Testis (tissue), 5 donors: ENCODE results near the gene PIGZ. TPM values are rescaled to one million over a fixed set of nuclear protein-coding genes. Genes with fewer than 3 reads are reported as not detected.

Experiments
- DNase-seq: peaks from one replicate; pipeline ENCODE4 v3.0.0-alpha.2; 2019
- H3K27ac ChIP-seq, 2 donors: fragments of 200-600 bp; sonication (generic); one replicate each; pipeline ENCODE4 v1.5.1; 2019
- H3K27me3 ChIP-seq: fragments of 200-600 bp; sonication (generic); one replicate; pipeline ENCODE4 v1.5.1; 2019
- H3K36me3 ChIP-seq: fragments of 200-600 bp; sonication (generic); one replicate; pipeline ENCODE4 v1.5.1; 2017; ENCODE audit warnings: low read depth; ENCODE audit errors: missing control alignments
- H3K4me1 ChIP-seq: fragments of 200-600 bp; sonication (generic); one replicate; pipeline ENCODE4 v1.5.1; 2019
- H3K4me3 ChIP-seq, 2 donors: fragments of 200-600 bp; sonication (generic); one replicate each; pipeline ENCODE4 v1.5.1; 2017 to 2019
- H3K9me3 ChIP-seq: fragments of 200-600 bp; sonication (generic); one replicate; pipeline ENCODE4 v1.5.1; 2017
- POLR2A ChIP-seq: fragments of 450-650 bp; IDR thresholded peaks from one replicate; pipeline ENCODE4 v1.6.1; 2017; ENCODE audit warnings: antibody characterized with exemption, mild to moderate bottlenecking, moderate library complexity
- WGBS, 2 donors: methylation state at CpG; one replicate each; pipeline ENCODE4 v1.1.5; 2018; 5-methylcytosine and 5-hydroxymethylcytosine counted together
- intact Hi-C: fragments of 100-400 bp; cut with DNase I; formaldehyde crosslinking; loops from one replicate; pipeline ENCODE4 v1.15.1; 2023; ENCODE audit warnings: low total_unique reads
- long read RNA-seq, 2 donors: transcript quantifications; one replicate each; lab custom pipeline, GENCODE V29; 2026
- polyA plus RNA-seq: library from polyadenylated mRNA; stranded (reverse); fragments of 350-450 nt; fragmentation: Illumina TruSeq; extraction: RNeasy Lipid Tissue Mini Kit (QIAGEN cat#74804); gene quantifications from one replicate; pipeline ENCODE4 v1.2.3, GENCODE V29; 2014; ENCODE audit warnings: low read depth, low replicate concordance; ENCODE audit not compliant: insufficient read depth
- total RNA-seq, 2 donors: library from RNA; depleted of rRNA; stranded (reverse); fragments of >200 nt; gene quantifications; one replicate each; pipeline ENCODE4 v1.2.3, GENCODE V29; 2016
- TF ChIP-seq, protein P1 (sequence below), 3 experiments: fragments of 450-650 bp in 2 of 3; fragments of 200-600 bp in 1 of 3; sonication (generic) in 1 of 3; IDR thresholded peaks; one replicate each; pipeline ENCODE4 v1.5.1; 2016 to 2019; ENCODE audit warnings: antibody characterized with exemption in 3 of 3, mild to moderate bottlenecking in 2 of 3, moderate library complexity in 1 of 3

Gene PIGZ, protein sequence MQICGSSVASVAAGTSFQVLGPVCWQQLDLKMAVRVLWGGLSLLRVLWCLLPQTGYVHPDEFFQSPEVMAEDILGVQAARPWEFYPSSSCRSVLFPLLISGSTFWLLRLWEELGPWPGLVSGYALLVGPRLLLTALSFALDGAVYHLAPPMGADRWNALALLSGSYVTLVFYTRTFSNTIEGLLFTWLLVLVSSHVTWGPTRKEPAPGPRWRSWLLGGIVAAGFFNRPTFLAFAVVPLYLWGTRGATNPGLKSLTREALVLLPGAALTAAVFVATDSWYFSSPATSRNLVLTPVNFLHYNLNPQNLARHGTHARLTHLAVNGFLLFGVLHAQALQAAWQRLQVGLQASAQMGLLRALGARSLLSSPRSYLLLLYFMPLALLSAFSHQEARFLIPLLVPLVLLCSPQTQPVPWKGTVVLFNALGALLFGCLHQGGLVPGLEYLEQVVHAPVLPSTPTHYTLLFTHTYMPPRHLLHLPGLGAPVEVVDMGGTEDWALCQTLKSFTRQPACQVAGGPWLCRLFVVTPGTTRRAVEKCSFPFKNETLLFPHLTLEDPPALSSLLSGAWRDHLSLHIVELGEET
- total RNA-seq (1 to 10 TPM; 3.9 to 4.5 TPM), polyA plus RNA-seq (3.0 TPM)
- long read RNA-seq, donor 1, partial matches to known transcripts: 0 of 1 reads
- long read RNA-seq, donor 1, other reads (novel, unspliced or antisense): 0 of 1 reads
- long read RNA-seq, donor 2: 0 reads

GRCh38 chr3:196968233-196969133 lies at the start of gene PIGZ:
PIGZ (minus strand) TSS chr3:196968833; CDS start chr3:196952031, 16,802 bp downstream.
- peak within 1 kb of the TSS; percentile 61 to 69 for H3K4me3 ChIP-seq
- DNase-seq: no peak
- no peaks in the 10 kb centered on the region for H3K27me3 ChIP-seq
- peaks cover 6% of the 10 kb centered on the region for H3K4me1 ChIP-seq
- intact Hi-C loops: no loop called here
- peak within 1 kb of the TSS in 1 of 2 donors; percentile 67 for H3K27ac ChIP-seq
- no peaks in the 10 kb centered on the region for H3K9me3 ChIP-seq
- no peaks in the 10 kb centered on the region for H3K36me3 ChIP-seq
- TF ChIP-seq, protein P1, sequence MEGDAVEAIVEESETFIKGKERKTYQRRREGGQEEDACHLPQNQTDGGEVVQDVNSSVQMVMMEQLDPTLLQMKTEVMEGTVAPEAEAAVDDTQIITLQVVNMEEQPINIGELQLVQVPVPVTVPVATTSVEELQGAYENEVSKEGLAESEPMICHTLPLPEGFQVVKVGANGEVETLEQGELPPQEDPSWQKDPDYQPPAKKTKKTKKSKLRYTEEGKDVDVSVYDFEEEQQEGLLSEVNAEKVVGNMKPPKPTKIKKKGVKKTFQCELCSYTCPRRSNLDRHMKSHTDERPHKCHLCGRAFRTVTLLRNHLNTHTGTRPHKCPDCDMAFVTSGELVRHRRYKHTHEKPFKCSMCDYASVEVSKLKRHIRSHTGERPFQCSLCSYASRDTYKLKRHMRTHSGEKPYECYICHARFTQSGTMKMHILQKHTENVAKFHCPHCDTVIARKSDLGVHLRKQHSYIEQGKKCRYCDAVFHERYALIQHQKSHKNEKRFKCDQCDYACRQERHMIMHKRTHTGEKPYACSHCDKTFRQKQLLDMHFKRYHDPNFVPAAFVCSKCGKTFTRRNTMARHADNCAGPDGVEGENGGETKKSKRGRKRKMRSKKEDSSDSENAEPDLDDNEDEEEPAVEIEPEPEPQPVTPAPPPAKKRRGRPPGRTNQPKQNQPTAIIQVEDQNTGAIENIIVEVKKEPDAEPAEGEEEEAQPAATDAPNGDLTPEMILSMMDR (IDR thresholded peaks at IDR 0.05): no peak
- no peak for TF ChIP-seq POLR2A
- WGBS, 2 donors: 2% methylated on average over 81 of the region's 98 CpGs; no CpG with 5 or more reads in 1 of the 2 donors

DNA sequence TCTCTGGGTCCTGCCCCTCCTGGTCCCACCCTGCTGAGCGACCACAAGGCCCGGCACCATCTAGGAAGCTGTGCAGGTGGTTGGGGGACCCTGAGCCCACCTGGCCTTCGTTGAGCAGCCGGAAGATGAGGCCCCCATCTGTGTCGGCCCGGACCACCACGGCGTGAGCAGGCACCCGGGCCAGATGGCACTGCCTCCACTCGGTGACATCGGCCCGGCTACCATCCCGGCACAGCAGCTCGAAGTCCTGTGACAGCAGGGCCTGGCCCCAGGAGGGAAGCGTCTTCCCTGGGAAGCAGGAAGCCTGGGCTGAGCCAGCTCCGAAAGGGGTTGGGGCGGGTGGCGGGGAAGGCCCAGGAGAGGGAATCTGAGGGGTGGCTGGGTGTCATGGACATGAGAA lies 48.4 kb upstream of the PIGZ start:
- Histone ChIP-seq H3K27ac (no peak overlapping the region), H3K36me3 (no peaks in the 10 kb centered on the region), H3K9me3 (no peaks in the 10 kb centered on the region), H3K4me1 (no peaks in the 10 kb centered on the region), H3K4me3 (no peak overlapping the region), H3K27me3 (no peaks in the 10 kb centered on the region)
- DNase-seq: no peak
- TF ChIP-seq, protein P1 (IDR thresholded peaks at IDR 0.05): no peak
- TF ChIP-seq POLR2A: no peak
- intact Hi-C loops: no loop called here
- 94 to 100% methylated on average over 5 to 18 of the region's 18 CpGs for WGBS, 2 donors

GRCh38 chr3:197015790-197016736 lies 47.4 kb upstream of the PIGZ start:
- intact Hi-C loops: no loop called here

More at GRCh38 chr3:197015790-197016736, 47.4 kb upstream of the PIGZ start:
- WGBS, 2 donors: 92 to 95% methylated on average over 14 to 28 of the region's 28 CpGs
- no peak for TF ChIP-seq POLR2A
- TF ChIP-seq, protein P1 (IDR thresholded peaks at IDR 0.05): no peak
- Histone ChIP-seq H3K4me3 (no peak overlapping the region), H3K36me3 (no peaks in the 10 kb centered on the region), H3K27me3 (no peaks in the 10 kb centered on the region), H3K27ac (no peak overlapping the region), H3K4me1 (peaks cover under 1% of the 10 kb centered on the region), H3K9me3 (no peaks in the 10 kb centered on the region)
- no peak for DNase-seq
